Neural cell (in vitro differentiated cells): ENCODE results near the gene SHISAL1. TPM values are rescaled to one million over a fixed set of nuclear protein-coding genes. Genes with fewer than 3 reads are reported as not detected.

Source experiments
- H2AFZ ChIP-seq: fragments of 200-600, 300-800 bp; sonication (generic), shearing (Covaris generic); 2 replicates; pipeline ENCODE4 v1.6.0; 2014; ENCODE audit warnings: low read depth, mild to moderate bottlenecking, antibody characterized with exemption, low read length, moderate library complexity
- H3F3A ChIP-seq: fragments of 200-600 bp; shearing (Covaris generic); 2 replicates; pipeline ENCODE4 v1.6.1; 2016; ENCODE audit warnings: mild to moderate bottlenecking, moderate library complexity, mixed read lengths, antibody characterized with exemption, low read length; ENCODE audit not compliant: insufficient read depth, poor library complexity, severe bottlenecking
- H3K27ac ChIP-seq: fragments of 200-600, 300-800 bp; sonication (generic), shearing (Covaris generic); 2 replicates; pipeline ENCODE4 v1.5.1; 2014; ENCODE audit warnings: mild to moderate bottlenecking, low read length, moderate library complexity
- H3K27me3 ChIP-seq: fragments of 300-800, 200-600 bp; sonication (generic), shearing (Covaris generic); 2 replicates; pipeline ENCODE4 v1.6.0; 2014; ENCODE audit warnings: mild to moderate bottlenecking, low read depth, low read length, moderate library complexity; ENCODE audit not compliant: insufficient read depth
- H3K36me3 ChIP-seq: fragments of 300-800, 200-600 bp; sonication (generic), shearing (Covaris generic); 2 replicates; pipeline ENCODE4 v1.5.1; 2014; ENCODE audit warnings: mild to moderate bottlenecking, antibody characterized with exemption, low read length, moderate library complexity; ENCODE audit not compliant: insufficient read depth
- H3K4me2 ChIP-seq: fragments of 300-800, 200-600 bp; sonication (generic), shearing (Covaris generic); 2 replicates; pipeline ENCODE4 v1.6.0; 2014; ENCODE audit warnings: mild to moderate bottlenecking, low read length
- H3K4me3 ChIP-seq: fragments of 300-800, 200-600 bp; sonication (generic), shearing (Covaris generic); 2 replicates; pipeline ENCODE4 v1.5.1; 2014; ENCODE audit warnings: mild to moderate bottlenecking, low read length, moderate library complexity
- H3K79me2 ChIP-seq: fragments of 200-600 bp; shearing (Covaris generic); replicated peaks from 2 replicates; pipeline ENCODE4 v1.6.0; 2014; ENCODE audit warnings: mild to moderate bottlenecking, low read length, moderate library complexity; ENCODE audit not compliant: insufficient read depth
- H3K9ac ChIP-seq: fragments of 300-800, 200-600 bp; sonication (generic), shearing (Covaris generic); 2 replicates; pipeline ENCODE4 v1.6.1; 2016; ENCODE audit warnings: mild to moderate bottlenecking, low read length, mixed read lengths
- H3K9me2 ChIP-seq: fragments of 200-600 bp; shearing (Covaris generic); 2 replicates; pipeline ENCODE4 v1.6.1; 2016; ENCODE audit warnings: mild to moderate bottlenecking, low read length, mixed read lengths; ENCODE audit not compliant: insufficient read depth
- H3K9me3 ChIP-seq: fragments of 200-600, 300-800 bp; sonication (generic), shearing (Covaris generic); 2 replicates; pipeline ENCODE4 v1.6.1; 2016; ENCODE audit warnings: mild to moderate bottlenecking, mixed run types, low read length, moderate library complexity, mixed read lengths
- H4K20me1 ChIP-seq: fragments of 200-600 bp; shearing (Covaris generic); 2 replicates; pipeline ENCODE4 v1.6.1; 2016; ENCODE audit warnings: mild to moderate bottlenecking, mixed run types; ENCODE audit not compliant: insufficient read depth
- CTCF ChIP-seq: fragments of 450-650 bp; IDR thresholded peaks from 2 replicates; pipeline ENCODE4 v1.5.1; 2014; ENCODE audit warnings: antibody characterized with exemption, mild to moderate bottlenecking, moderate library complexity; ENCODE audit not compliant: poor library complexity, severe bottlenecking
- EP300 ChIP-seq: fragments of 450-650 bp; conservative IDR thresholded peaks from 2 replicates; pipeline ENCODE4 v1.6.1; 2014; ENCODE audit warnings: antibody characterized with exemption, mild to moderate bottlenecking, moderate library complexity; ENCODE audit not compliant: poor library complexity, severe bottlenecking
- EZH2 ChIP-seq: fragments of 200-600, 300-800 bp; shearing (Covaris generic), sonication (generic); IDR thresholded peaks from 2 replicates; pipeline ENCODE4 v1.6.1; 2014; ENCODE audit warnings: antibody characterized with exemption, low read length, borderline replicate concordance, mild to moderate bottlenecking; ENCODE audit not compliant: insufficient read depth, poor library complexity, severe bottlenecking
- MXI1 ChIP-seq: fragments of 450-650 bp; conservative IDR thresholded peaks from 2 replicates; pipeline ENCODE4 v1.6.1; 2014; ENCODE audit warnings: antibody characterized with exemption, mild to moderate bottlenecking; ENCODE audit not compliant: poor library complexity, severe bottlenecking
- POLR2AphosphoS5 ChIP-seq: IDR thresholded peaks from 2 replicates; pipeline ENCODE4 v1.6.1; 2012
- RAD21 ChIP-seq: fragments of 450-650 bp; conservative IDR thresholded peaks from 2 replicates; pipeline ENCODE4 v1.6.1; 2014; ENCODE audit warnings: antibody characterized with exemption, mild to moderate bottlenecking, moderate library complexity
- SMC3 ChIP-seq: fragments of 450-650 bp; conservative IDR thresholded peaks from 2 replicates; pipeline ENCODE4 v1.6.1; 2014; ENCODE audit warnings: antibody characterized with exemption, mild to moderate bottlenecking, moderate library complexity; ENCODE audit not compliant: poor library complexity
- TAF1 ChIP-seq: IDR thresholded peaks from 2 replicates; pipeline ENCODE4 v1.6.1; 2012; ENCODE audit warnings: low read depth
- polyA plus RNA-seq: library from polyadenylated mRNA; depleted of rRNA; stranded (reverse); fragments of >200 nt; gene quantifications from 2 replicates; pipeline ENCODE4 v1.2.3, GENCODE V29; 2014
- TF ChIP-seq, protein P1 (sequence below): IDR thresholded peaks from 2 replicates; pipeline ENCODE4 v1.6.1; 2012; ENCODE audit warnings: borderline replicate concordance

The SHISAL1 gene
- polyA plus RNA-seq, 1 donor from 2014 or later: 15.4 TPM

DNA sequence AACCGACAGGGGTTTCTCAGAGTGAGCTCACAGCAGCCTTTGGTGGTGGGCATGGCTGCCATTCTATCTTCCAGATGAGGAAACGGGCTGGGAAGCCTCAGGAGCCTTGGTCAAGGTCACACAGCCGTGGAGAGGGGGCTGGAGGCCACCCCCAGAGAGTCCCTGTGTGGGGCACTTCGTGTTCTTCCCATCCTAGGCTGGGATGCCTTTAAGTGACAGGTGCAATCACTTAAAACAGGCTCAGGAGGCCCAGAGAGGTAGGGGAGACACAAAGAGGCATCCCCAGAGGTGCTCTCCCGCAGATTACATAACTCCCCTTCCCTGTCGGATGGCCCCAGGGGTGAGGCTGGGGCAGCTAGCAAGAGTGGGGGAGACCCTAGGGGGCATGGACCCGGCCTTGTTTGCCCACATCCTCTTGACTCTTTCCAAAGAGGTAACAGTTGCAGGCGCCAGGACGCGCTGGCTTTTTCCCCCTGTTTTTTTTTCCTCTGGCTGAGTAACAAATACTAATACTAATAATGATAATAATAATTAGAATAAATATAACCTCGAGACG, 17.5 kb upstream of the SHISAL1 start:
- peak overlapping the region; percentile 77 for H3K9ac ChIP-seq
- H3K27me3 ChIP-seq: peaks cover 25% of the 10 kb centered on the region
- no peaks in the 10 kb centered on the region for H3K9me2 ChIP-seq
- H3K79me2 ChIP-seq: no peaks in the 10 kb centered on the region
- no peaks in the 10 kb centered on the region for H3K36me3 ChIP-seq
- H4K20me1 ChIP-seq: no peaks in the 10 kb centered on the region
- no peaks in the 10 kb centered on the region for H3F3A ChIP-seq
- H3K4me3 ChIP-seq: peak overlapping the region; percentile 88
- H3K4me2 ChIP-seq: peak overlapping the region; percentile 51
- no peak overlapping the region for H3K27ac ChIP-seq
- TF ChIP-seq EP300 (no peak), RAD21 (no peak), CTCF (no peak), SMC3 (no peak), TAF1 (no peak), EZH2 (no peak)
- TF ChIP-seq, protein P1, sequence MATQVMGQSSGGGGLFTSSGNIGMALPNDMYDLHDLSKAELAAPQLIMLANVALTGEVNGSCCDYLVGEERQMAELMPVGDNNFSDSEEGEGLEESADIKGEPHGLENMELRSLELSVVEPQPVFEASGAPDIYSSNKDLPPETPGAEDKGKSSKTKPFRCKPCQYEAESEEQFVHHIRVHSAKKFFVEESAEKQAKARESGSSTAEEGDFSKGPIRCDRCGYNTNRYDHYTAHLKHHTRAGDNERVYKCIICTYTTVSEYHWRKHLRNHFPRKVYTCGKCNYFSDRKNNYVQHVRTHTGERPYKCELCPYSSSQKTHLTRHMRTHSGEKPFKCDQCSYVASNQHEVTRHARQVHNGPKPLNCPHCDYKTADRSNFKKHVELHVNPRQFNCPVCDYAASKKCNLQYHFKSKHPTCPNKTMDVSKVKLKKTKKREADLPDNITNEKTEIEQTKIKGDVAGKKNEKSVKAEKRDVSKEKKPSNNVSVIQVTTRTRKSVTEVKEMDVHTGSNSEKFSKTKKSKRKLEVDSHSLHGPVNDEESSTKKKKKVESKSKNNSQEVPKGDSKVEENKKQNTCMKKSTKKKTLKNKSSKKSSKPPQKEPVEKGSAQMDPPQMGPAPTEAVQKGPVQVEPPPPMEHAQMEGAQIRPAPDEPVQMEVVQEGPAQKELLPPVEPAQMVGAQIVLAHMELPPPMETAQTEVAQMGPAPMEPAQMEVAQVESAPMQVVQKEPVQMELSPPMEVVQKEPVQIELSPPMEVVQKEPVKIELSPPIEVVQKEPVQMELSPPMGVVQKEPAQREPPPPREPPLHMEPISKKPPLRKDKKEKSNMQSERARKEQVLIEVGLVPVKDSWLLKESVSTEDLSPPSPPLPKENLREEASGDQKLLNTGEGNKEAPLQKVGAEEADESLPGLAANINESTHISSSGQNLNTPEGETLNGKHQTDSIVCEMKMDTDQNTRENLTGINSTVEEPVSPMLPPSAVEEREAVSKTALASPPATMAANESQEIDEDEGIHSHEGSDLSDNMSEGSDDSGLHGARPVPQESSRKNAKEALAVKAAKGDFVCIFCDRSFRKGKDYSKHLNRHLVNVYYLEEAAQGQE: no peak
- H2AFZ ChIP-seq: no peak overlapping the region
- no peaks in the 10 kb centered on the region for H3K9me3 ChIP-seq

DNA sequence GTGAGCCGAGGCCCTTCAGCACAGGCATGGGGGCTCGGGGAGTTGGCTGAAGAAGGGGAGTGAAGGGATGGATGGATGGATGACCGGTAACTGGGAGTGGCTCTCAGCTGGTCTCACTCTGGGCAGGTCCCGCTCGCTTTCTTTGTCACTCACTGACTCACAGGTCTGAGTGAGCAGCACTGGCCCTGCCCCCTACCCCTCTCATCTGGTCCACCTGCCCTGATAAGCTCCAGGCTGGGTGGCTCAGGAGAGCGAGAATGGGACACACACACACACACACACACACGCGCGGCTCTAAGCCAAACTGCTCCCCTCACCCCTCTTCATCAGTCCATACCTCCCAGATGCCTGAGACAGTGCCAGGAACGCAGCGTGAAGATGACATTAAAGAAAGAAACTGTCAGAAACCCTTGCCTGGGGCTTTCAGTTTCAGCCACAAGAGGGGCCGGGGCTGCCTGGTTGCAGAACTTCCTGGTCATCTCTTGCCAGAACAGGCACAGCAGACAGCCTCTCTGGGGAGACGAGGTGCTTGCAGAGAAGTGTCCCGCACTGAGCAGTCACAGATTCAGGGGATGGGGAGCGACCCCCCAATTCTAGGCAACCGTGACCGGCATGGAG, 16.5 kb upstream of the SHISAL1 start:
- no peaks in the 10 kb centered on the region for H3K9me2 ChIP-seq
- no peaks in the 10 kb centered on the region for H4K20me1 ChIP-seq
- H3K27me3 ChIP-seq: peaks cover 25% of the 10 kb centered on the region
- no peak overlapping the region for H3K4me2 ChIP-seq
- no peak overlapping the region for H3K27ac ChIP-seq
- H3K79me2 ChIP-seq: no peaks in the 10 kb centered on the region
- peak overlapping the region; percentile 88 for H3K4me3 ChIP-seq
- TF ChIP-seq MXI1 (no peak), POLR2AphosphoS5 (no peak), RAD21 (no peak), TAF1 (no peak), EZH2 (no peak)
- H3K9me3 ChIP-seq: no peaks in the 10 kb centered on the region
- H3K9ac ChIP-seq: no peak overlapping the region
- H3K36me3 ChIP-seq: no peaks in the 10 kb centered on the region
- no peaks in the 10 kb centered on the region for H3F3A ChIP-seq
- no peak overlapping the region for H2AFZ ChIP-seq
